Measurements from ENCODE around the gene C10orf62. TPM values are rescaled to one million over a fixed set of nuclear protein-coding genes. Genes with fewer than 3 reads are reported as not detected.
"Not testable (repeated sequence)": the region's sequence is repeated elsewhere in the genome, so short reads cannot be mapped to it uniquely, and the experiment has no call there.

C10orf62 gene
- total and polyA plus RNA-seq, 3 donors from 2014 or later: 108 to 373 (median 304) TPM

- intact Hi-C loops (cut with DNase I; ENCODE audit: low total_unique reads): no loop called here
- H3K27me3 ChIP-seq: no peaks in the 10 kb centered on the region
- peak; percentile 96 for DNase-seq
- peak within 1 kb of the TSS; percentile 73 to 77 for H3K4me3 ChIP-seq
- H3K27ac ChIP-seq: peak within 1 kb of the TSS in 1 of 2 donors; percentile 69
- no peaks in the 10 kb centered on the region for H3K9me3 ChIP-seq
- no peaks in the 10 kb centered on the region for H3K36me3 ChIP-seq (ENCODE audit: low read depth, missing control alignments)
- H3K4me1 ChIP-seq: no peaks in the 10 kb centered on the region
- 1 to 3% methylated on average over 50 to 62 of the region's 62 CpGs for WGBS, 2 donors
- TF ChIP-seq, protein P1, sequence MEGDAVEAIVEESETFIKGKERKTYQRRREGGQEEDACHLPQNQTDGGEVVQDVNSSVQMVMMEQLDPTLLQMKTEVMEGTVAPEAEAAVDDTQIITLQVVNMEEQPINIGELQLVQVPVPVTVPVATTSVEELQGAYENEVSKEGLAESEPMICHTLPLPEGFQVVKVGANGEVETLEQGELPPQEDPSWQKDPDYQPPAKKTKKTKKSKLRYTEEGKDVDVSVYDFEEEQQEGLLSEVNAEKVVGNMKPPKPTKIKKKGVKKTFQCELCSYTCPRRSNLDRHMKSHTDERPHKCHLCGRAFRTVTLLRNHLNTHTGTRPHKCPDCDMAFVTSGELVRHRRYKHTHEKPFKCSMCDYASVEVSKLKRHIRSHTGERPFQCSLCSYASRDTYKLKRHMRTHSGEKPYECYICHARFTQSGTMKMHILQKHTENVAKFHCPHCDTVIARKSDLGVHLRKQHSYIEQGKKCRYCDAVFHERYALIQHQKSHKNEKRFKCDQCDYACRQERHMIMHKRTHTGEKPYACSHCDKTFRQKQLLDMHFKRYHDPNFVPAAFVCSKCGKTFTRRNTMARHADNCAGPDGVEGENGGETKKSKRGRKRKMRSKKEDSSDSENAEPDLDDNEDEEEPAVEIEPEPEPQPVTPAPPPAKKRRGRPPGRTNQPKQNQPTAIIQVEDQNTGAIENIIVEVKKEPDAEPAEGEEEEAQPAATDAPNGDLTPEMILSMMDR (IDR thresholded peaks at IDR 0.05): no peak
- TF ChIP-seq POLR2A (IDR thresholded peaks at IDR 0.05): no peak
Observed at GRCh38 chr10:97632949-97633884, 43.7 kb downstream of the C10orf62 start, which contains the start of gene MORN4. Gene MORN4 (minus strand): TSS chr10:97633500. CDS start chr10:97619653, 13,847 bp downstream.

- intact Hi-C loops (cut with DNase I; ENCODE audit: low total_unique reads): no loop called here
- peak; percentile 30 for DNase-seq
- no peak for TF ChIP-seq POLR2A (IDR thresholded peaks at IDR 0.05)
- TF ChIP-seq, protein P1 (IDR thresholded peaks at IDR 0.05): peak; percentile 18 to 43 (median 31)
- H3K27me3 ChIP-seq: no peaks in the 10 kb centered on the region
- H3K4me3 ChIP-seq: peak overlapping the region; percentile 73 to 77
- H3K27ac ChIP-seq: peak overlapping the region in 1 of 2 donors; percentile 69
- no peaks in the 10 kb centered on the region for H3K36me3 ChIP-seq (ENCODE audit: low read depth, missing control alignments)
- 65 to 68% methylated on average over 8 of the region's 8 CpGs for WGBS, 2 donors
- H3K9me3 ChIP-seq: no peaks in the 10 kb centered on the region
- H3K4me1 ChIP-seq: no peaks in the 10 kb centered on the region
Observed at GRCh38 chr10:97633921-97634320, 44.4 kb downstream of the C10orf62 start.

DNA sequence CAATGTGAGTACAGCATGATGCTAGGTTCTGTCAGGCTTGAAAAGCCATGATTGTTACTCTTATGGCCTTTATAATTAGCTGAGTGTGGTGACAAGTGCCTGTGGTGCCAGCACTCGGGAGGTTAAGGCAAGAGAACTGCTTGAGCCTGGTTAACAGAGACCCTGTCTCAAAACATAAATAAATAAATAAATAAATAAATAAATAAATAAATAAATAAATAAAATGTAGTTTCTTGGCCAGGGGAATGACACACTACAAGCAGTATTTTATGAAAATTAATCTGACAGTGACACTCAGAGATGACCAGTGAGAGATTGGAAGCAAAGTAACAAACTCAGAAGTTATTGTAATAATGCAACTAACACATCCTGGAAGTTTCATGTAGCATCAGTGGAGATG lies 46.1 kb downstream of the C10orf62 start:
- no peak for TF ChIP-seq POLR2A (IDR thresholded peaks at IDR 0.05)
- TF ChIP-seq, protein P1 (IDR thresholded peaks at IDR 0.05): no peak
- WGBS, 2 donors: 94% methylated on average over 1 of the region's 1 CpG
- Histone ChIP-seq H3K9me3 (no peaks in the 10 kb centered on the region), H3K36me3 (ENCODE audit: low read depth, missing control alignments) (no peaks in the 10 kb centered on the region), H3K27ac (no peak overlapping the region), H3K4me1 (no peaks in the 10 kb centered on the region), H3K4me3 (no peak overlapping the region), H3K27me3 (no peaks in the 10 kb centered on the region)
- DNase-seq: no peak
- intact Hi-C loops (cut with DNase I; ENCODE audit: low total_unique reads): no loop called here

GRCh38 chr10:97639090-97639489 lies 49.6 kb downstream of the C10orf62 start:
- H3K27me3 ChIP-seq; H3K27ac ChIP-seq; H3K9me3 ChIP-seq; DNase-seq; intact Hi-C loops (cut with DNase I; ENCODE audit: low total_unique reads); H3K4me1 ChIP-seq; H3K4me3 ChIP-seq; H3K36me3 ChIP-seq (ENCODE audit: low read depth, missing control alignments): not testable (repeated sequence)
- WGBS, 2 donors: 84 to 87% methylated on average over 3 of the region's 3 CpGs

GRCh38 chr10:97640174-97640867 lies 50.8 kb downstream of the C10orf62 start, which contains the start of gene PI4K2A:
Gene PI4K2A (plus strand): TSS chr10:97640671. CDS start chr10:97640743, 72 bp downstream.
- intact Hi-C loops (cut with DNase I; ENCODE audit: low total_unique reads): no loop called here
- H3K27ac ChIP-seq: peak within 1 kb of the TSS; percentile 57 to 87
- peak; percentile 99 for DNase-seq
- no peaks in the 10 kb centered on the region for H3K27me3 ChIP-seq
- WGBS, 2 donors: 2% methylated on average over 21 to 28 of the region's 54 CpGs
- no peaks in the 10 kb centered on the region for H3K4me1 ChIP-seq
- peak; percentile 27 for TF ChIP-seq POLR2A (IDR thresholded peaks at IDR 0.05)
- TF ChIP-seq, protein P1 (IDR thresholded peaks at IDR 0.05): no peak
- H3K4me3 ChIP-seq: peak within 1 kb of the TSS; percentile 74 to 79
- H3K9me3 ChIP-seq: no peaks in the 10 kb centered on the region
- no peaks in the 10 kb centered on the region for H3K36me3 ChIP-seq (ENCODE audit: low read depth, missing control alignments)
